Activated CD8-positive, alpha-beta T cell treated with anti-CD3 and anti-CD28 coated beads for 36 hours (primary cell): ENCODE data around the gene OCIAD1. TPM values are rescaled to one million over a fixed set of nuclear protein-coding genes. Genes with fewer than 3 reads are reported as not detected.

Source experiments
- ATAC-seq: fragments of 200-7000 bp; cut with Tn5 transposase; one replicate; pipeline ENCODE4 v1.10.0; 2021; ENCODE audit warnings: mild to moderate bottlenecking, moderate library complexity
- CTCF ChIA-PET: fragments of 350-600 bp; sonication (Branson Sonifier 250); formaldehyde crosslinking; loops from one replicate; lab custom pipeline; 2021; ENCODE audit warnings: antibody characterized with exemption; lab: Charles Lee
- POLR2A ChIA-PET: fragments of 350-600 bp; sonication (Branson Sonifier 250); formaldehyde crosslinking; loops from one replicate; lab custom pipeline; 2021; ENCODE audit warnings: antibody characterized with exemption; lab: Charles Lee
- DNase-seq: peaks from one replicate; pipeline ENCODE4 v3.0.0-alpha.2; 2020
- H3K27ac Mint-ChIP-seq: one replicate; pipeline ENCODE4 v1.8.0; 2021; ENCODE audit warnings: mild to moderate bottlenecking, mixed read lengths
- H3K27me3 Mint-ChIP-seq: one replicate; pipeline ENCODE4 v1.8.0; 2021; ENCODE audit warnings: mixed read lengths
- H3K36me3 Mint-ChIP-seq: one replicate; pipeline ENCODE4 v1.8.0; 2021; ENCODE audit warnings: low read depth, mixed read lengths
- H3K4me1 Mint-ChIP-seq: one replicate; pipeline ENCODE4 v1.8.0; 2021; ENCODE audit warnings: low read depth, mixed read lengths
- H3K4me3 Mint-ChIP-seq: one replicate; pipeline ENCODE4 v1.8.0; 2021; ENCODE audit warnings: mild to moderate bottlenecking, moderate library complexity, mixed read lengths
- H3K9me3 Mint-ChIP-seq: one replicate; pipeline ENCODE4 v1.8.0; 2021; ENCODE audit warnings: mixed read lengths
- intact Hi-C: fragments of 100-400 bp; cut with micrococcal nuclease; formaldehyde crosslinking; loops from one replicate; pipeline ENCODE4 v1.10.0; 2022
- total RNA-seq, 2 experiments: library from RNA; stranded (reverse); gene quantifications; one replicate each; pipeline ENCODE4 v1.2.3, GENCODE V29; 2021
- TF ChIP-seq, protein P1 (sequence below): fragments of 200-600 bp; IDR thresholded peaks from one replicate; pipeline ENCODE4 v1.8.0; 2022; ENCODE audit warnings: antibody characterized with exemption, mild to moderate bottlenecking

The OCIAD1 gene
- total RNA-seq, 2 experiments from 2014 or later: 103 to 106 TPM

DNA sequence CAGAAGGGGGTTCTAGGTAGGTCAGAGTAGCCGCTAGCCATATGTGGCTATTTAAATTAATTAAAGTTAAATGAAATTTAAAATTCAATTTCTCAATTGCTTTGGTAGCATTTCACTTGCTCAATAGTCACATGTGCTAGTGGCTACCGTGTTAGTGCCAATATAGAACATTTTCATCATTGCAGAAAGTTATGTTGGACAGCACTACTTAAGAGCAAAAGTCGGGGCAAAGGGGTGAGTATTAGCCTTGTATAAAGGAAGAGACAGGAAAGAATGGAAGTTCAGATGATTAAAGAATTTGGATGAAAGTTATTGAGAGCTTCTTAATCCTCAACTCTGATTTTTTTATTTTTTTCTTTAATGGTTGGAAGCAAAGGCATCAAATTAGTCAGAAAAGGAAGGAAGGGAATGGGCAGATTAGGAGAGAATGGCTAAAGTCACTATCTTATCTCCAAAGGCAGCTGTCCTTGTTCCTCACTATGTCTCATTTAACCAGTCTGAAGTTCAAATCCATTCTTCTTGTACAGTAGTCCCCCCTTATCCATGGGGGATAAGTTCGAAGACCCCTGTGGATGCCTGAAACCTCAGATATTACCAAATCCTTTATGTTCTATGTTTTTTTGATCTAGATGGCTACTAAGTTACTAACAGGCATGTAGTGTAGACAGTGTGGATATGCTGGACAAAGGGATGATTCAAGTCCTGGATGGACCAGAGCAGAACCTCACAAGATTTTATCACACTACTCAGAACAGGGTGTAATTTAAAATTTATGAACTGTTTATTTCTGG is 22.9 kb downstream of the OCIAD1 start:
- DNase-seq (no peak), ATAC-seq (no peak)
- Mint-ChIP-seq H3K4me3 (no peak overlapping the region), H3K27ac (peak overlapping the region; percentile 40), H3K27me3 (no peaks in the 10 kb centered on the region), H3K4me1 (peaks cover 28% of the 10 kb centered on the region), H3K36me3 (peaks cover 33% of the 10 kb centered on the region), H3K9me3 (no peaks in the 10 kb centered on the region)
- intact Hi-C loops: no loop called here
- TF ChIP-seq, protein P1, sequence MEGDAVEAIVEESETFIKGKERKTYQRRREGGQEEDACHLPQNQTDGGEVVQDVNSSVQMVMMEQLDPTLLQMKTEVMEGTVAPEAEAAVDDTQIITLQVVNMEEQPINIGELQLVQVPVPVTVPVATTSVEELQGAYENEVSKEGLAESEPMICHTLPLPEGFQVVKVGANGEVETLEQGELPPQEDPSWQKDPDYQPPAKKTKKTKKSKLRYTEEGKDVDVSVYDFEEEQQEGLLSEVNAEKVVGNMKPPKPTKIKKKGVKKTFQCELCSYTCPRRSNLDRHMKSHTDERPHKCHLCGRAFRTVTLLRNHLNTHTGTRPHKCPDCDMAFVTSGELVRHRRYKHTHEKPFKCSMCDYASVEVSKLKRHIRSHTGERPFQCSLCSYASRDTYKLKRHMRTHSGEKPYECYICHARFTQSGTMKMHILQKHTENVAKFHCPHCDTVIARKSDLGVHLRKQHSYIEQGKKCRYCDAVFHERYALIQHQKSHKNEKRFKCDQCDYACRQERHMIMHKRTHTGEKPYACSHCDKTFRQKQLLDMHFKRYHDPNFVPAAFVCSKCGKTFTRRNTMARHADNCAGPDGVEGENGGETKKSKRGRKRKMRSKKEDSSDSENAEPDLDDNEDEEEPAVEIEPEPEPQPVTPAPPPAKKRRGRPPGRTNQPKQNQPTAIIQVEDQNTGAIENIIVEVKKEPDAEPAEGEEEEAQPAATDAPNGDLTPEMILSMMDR: no peak
- ChIA-PET POLR2A (interaction anchor here (0.6 kb wide), 1 partner anchor 73 kb away, joined by 3 read pairs; no protein-coding TSS in a partner anchor), CTCF (no interaction called here)

DNA sequence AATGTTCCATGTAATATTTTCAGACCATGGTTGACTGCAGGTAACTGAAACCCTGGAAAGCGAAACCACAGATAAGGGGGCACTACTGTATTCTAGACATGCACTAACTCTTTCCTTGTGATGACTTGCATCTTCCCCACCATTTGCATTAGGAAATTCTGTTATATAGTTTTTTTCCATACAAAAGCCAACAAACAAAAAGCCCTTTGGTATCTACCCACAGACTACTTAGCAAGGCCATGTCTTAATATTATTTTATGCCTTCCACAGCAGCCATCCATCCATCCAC is 23.5 kb downstream of the OCIAD1 start:
- intact Hi-C loops: no loop called here
- H3K27ac Mint-ChIP-seq: peak overlapping the region; percentile 40
- ATAC-seq: no peak

DNA sequence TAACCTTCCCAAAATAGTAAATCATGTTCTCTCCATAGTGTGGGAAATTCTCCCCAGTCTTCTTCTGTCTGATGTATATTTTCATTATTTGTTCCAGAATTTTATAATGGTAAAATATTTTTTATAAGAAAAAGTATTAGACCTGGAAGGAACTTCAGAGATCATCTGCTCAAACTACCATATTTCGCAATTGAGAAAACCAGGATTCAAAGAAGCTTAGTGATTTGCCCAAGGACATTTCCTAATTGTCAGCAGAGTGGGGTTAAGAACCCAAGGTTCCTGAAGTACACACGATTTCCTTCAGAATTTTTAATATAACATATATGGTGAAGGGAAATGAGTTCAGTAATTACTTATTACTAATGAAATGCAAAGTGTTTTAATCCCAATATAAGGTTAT is 24.1 kb downstream of the OCIAD1 start:
- TF ChIP-seq, protein P1: no peak
- Mint-ChIP-seq H3K9me3 (no peaks in the 10 kb centered on the region), H3K36me3 (peaks cover 31% of the 10 kb centered on the region), H3K4me3 (no peak overlapping the region), H3K27ac (peak overlapping the region; percentile 40), H3K27me3 (no peaks in the 10 kb centered on the region), H3K4me1 (peaks cover 28% of the 10 kb centered on the region)
- CTCF ChIA-PET: no interaction called here
- DNase-seq: no peak
- POLR2A ChIA-PET: no interaction called here
- ATAC-seq: no peak
- intact Hi-C loops: no loop called here

More for the DNA sequence above, 23.5 kb downstream of the OCIAD1 start:
- no peaks in the 10 kb centered on the region for H3K9me3 Mint-ChIP-seq
- no peaks in the 10 kb centered on the region for H3K27me3 Mint-ChIP-seq
- no peak overlapping the region for H3K4me3 Mint-ChIP-seq
- ChIA-PET POLR2A (interaction anchor here (0.6 kb wide), 1 partner anchor 74 kb away, joined by 3 read pairs; no protein-coding TSS in a partner anchor), CTCF (no interaction called here)
- peaks cover 28% of the 10 kb centered on the region for H3K4me1 Mint-ChIP-seq
- no peak for DNase-seq
- H3K36me3 Mint-ChIP-seq: peaks cover 31% of the 10 kb centered on the region
- TF ChIP-seq, protein P1: no peak

DNA sequence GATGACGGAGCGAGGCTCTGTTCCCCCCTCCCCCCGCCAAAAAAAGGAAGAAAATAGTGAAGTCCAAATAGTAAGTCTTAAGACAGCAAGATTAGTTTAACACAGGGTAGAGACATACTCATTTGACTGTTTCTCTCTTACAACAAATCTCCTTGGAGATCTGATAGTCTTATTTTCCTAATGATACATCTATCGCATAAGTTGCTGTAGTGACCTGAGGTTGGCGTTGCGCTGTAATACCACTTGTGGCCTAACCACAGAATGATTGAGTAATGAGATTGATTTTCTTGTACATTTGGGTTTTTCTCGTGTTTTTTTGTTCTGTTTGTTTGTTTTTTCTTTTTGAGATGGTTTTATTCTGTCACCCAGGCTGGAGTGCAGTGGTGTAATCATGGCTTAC is 27.2 kb downstream of the OCIAD1 start:
- no peak overlapping the region for H3K4me3 Mint-ChIP-seq
- H3K4me1 Mint-ChIP-seq: peaks cover 15% of the 10 kb centered on the region
- CTCF ChIA-PET: interaction anchor here (0.9 to 1.7 kb wide), 3 partner anchors 45 to 280 kb away, joined by 3 to 4 read pairs (median 4); no protein-coding TSS in a partner anchor
- POLR2A ChIA-PET: interaction anchor here (1.0 kb wide), 1 partner anchor 40 kb away, joined by 4 read pairs; no protein-coding TSS in a partner anchor
- ATAC-seq (no peak), DNase-seq (peak; percentile 31)
- TF ChIP-seq, protein P1: no peak
- peak overlapping the region; percentile 30 for H3K27ac Mint-ChIP-seq
- no peaks in the 10 kb centered on the region for H3K27me3 Mint-ChIP-seq
- H3K36me3 Mint-ChIP-seq: peaks cover 23% of the 10 kb centered on the region
- intact Hi-C loops: no loop called here
- no peaks in the 10 kb centered on the region for H3K9me3 Mint-ChIP-seq

DNA sequence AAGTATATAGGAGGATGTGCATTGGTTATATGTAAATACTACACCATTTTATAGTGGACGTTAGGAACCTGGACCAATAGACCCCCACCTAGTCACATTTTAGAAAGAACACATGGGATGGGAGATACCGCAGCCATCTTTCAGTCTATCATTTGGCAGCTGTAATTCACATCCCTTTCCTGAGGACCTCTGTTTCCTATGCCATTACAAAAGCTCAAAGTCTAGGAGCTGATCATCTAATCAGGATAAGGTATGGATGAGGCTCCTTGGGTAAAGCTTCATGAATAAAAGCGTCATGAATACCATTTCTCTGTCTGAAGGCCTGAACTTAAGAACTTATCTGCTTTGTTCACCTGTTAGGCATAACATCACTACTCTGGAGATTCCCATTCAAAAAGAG is 31.1 kb downstream of the OCIAD1 start:
- H3K4me1 Mint-ChIP-seq: peaks cover 5% of the 10 kb centered on the region
- CTCF ChIA-PET: interaction anchor here (1.7 kb wide), 2 partner anchors 14 to 99 kb away, joined by 4 to 5 read pairs; no protein-coding TSS in a partner anchor
- POLR2A ChIA-PET: no interaction called here
- H3K4me3 Mint-ChIP-seq: no peak overlapping the region
- ATAC-seq (no peak), DNase-seq (no peak)
- H3K27ac Mint-ChIP-seq: no peak overlapping the region
- peaks cover 16% of the 10 kb centered on the region for H3K36me3 Mint-ChIP-seq
- TF ChIP-seq, protein P1: no peak
- peaks cover 6% of the 10 kb centered on the region for H3K9me3 Mint-ChIP-seq
- H3K27me3 Mint-ChIP-seq: no peaks in the 10 kb centered on the region
- intact Hi-C loops: no loop called here
